IMR-90 (cell line): ENCODE results near the gene TCIRG1. TPM values are rescaled to one million over a fixed set of nuclear protein-coding genes. Genes with fewer than 3 reads are reported as not detected.

Source experiments
- ATAC-seq: fragments of 200-7000 bp; cut with Tn5 transposase; 2 replicates; pipeline ENCODE4 v1.9.1; 2020; ENCODE audit warnings: low read depth, mild to moderate bottlenecking, moderate library complexity
- BruUV-seq: library from RNA; stranded (reverse); fragments of 400-500 nt; replicated peaks from 2 replicates; lab custom pipeline; 2021; lab: Mats Ljungman, UMichigan
- CTCF ChIA-PET: fragments of 300-600 bp; formaldehyde crosslinking; extraction: SDS; loops from one replicate; lab custom pipeline; 2021; ENCODE audit warnings: antibody characterized with exemption; lab: Yijun Ruan, JAX
- POLR2A ChIA-PET: fragments of 300-600 bp; sonication (Branson Sonifier 250); formaldehyde crosslinking; loops from one replicate; lab custom pipeline; 2022; ENCODE audit warnings: antibody characterized with exemption; ENCODE audit not compliant: unreplicated experiment; lab: Charles Lee
- DNase-seq: peaks from one replicate; pipeline ENCODE4 v3.0.0; 2013
- H2AFZ ChIP-seq: replicated peaks from 2 replicates; pipeline ENCODE3; 2013; ENCODE audit warnings: low read length, mild to moderate bottlenecking; ENCODE audit not compliant: poor library complexity
- H2AK5ac ChIP-seq: 2 replicates; pipeline ENCODE4 v1.6.1; 2013; ENCODE audit warnings: low read depth, low read length, inconsistent platforms
- H2AK9ac ChIP-seq: replicated peaks from 2 replicates; pipeline ENCODE3; 2013; ENCODE audit warnings: mild to moderate bottlenecking, low read depth, low read length, moderate library complexity; ENCODE audit not compliant: poor library complexity
- H2BK120ac ChIP-seq: 2 replicates; pipeline ENCODE4 v1.6.1; 2013; ENCODE audit warnings: low read depth, low read length, inconsistent platforms
- H2BK15ac ChIP-seq: 3 replicates; pipeline ENCODE4 v1.6.1; 2013; ENCODE audit warnings: low read depth, low read length, inconsistent platforms
- H2BK20ac ChIP-seq: 2 replicates; pipeline ENCODE4 v1.6.1; 2013; ENCODE audit warnings: low read depth, mild to moderate bottlenecking, inconsistent platforms, low read length, moderate library complexity
- H2BK5ac ChIP-seq: 2 replicates; pipeline ENCODE4 v1.6.1; 2013; ENCODE audit warnings: mild to moderate bottlenecking, low read depth, low read length, inconsistent platforms; ENCODE audit not compliant: poor library complexity, severe bottlenecking
- H3K14ac ChIP-seq: replicated peaks from 2 replicates; pipeline ENCODE4 v1.6.1; 2013; ENCODE audit warnings: low read depth, low read length, inconsistent platforms
- H3K18ac ChIP-seq: 2 replicates; pipeline ENCODE4 v1.6.1; 2013; ENCODE audit warnings: low read depth, low read length, control low read depth
- H3K23ac ChIP-seq: 2 replicates; pipeline ENCODE4 v1.6.1; 2013; ENCODE audit warnings: low read depth, low read length, inconsistent platforms
- H3K27ac ChIP-seq: 2 replicates; pipeline ENCODE4 v1.5.1; 2013; ENCODE audit warnings: mild to moderate bottlenecking, control low read depth, low read length; ENCODE audit not compliant: insufficient read depth
- H3K27me3 ChIP-seq: 2 replicates; pipeline ENCODE4 v1.6.1; 2013; ENCODE audit warnings: low read length; ENCODE audit not compliant: control insufficient read depth, insufficient read depth
- H3K36me3 ChIP-seq: 2 replicates; pipeline ENCODE4 v1.6.1; 2013; ENCODE audit warnings: low read length, mixed read lengths; ENCODE audit not compliant: control insufficient read depth, insufficient read depth
- H3K4ac ChIP-seq: 2 replicates; pipeline ENCODE4 v1.6.1; 2013; ENCODE audit warnings: low read depth, low read length, inconsistent platforms
- H3K4me1 ChIP-seq: 2 replicates; pipeline ENCODE4 v1.6.1; 2013; ENCODE audit warnings: low read length, mixed read lengths; ENCODE audit not compliant: control insufficient read depth, insufficient read depth
- H3K4me2 ChIP-seq: 2 replicates; pipeline ENCODE4 v1.6.1; 2013; ENCODE audit warnings: low read depth, mild to moderate bottlenecking, control low read depth, low read length, moderate library complexity
- H3K4me3 ChIP-seq: 2 replicates; pipeline ENCODE4 v1.5.1; 2013; ENCODE audit warnings: low read depth, mild to moderate bottlenecking, control low read depth, low read length, moderate library complexity; ENCODE audit not compliant: insufficient read depth
- H3K56ac ChIP-seq: 2 replicates; pipeline ENCODE4 v1.6.1; 2013; ENCODE audit warnings: low read length, inconsistent platforms; ENCODE audit not compliant: insufficient read depth; ENCODE audit errors: extremely low read depth
- H3K79me1 ChIP-seq, 2 experiments: 2 replicates each; pipeline ENCODE4 v1.6.1; 2013; ENCODE audit warnings: low read length in 2 of 2, inconsistent platforms in 1 of 2, low read depth in 1 of 2
- H3K9ac ChIP-seq: 2 replicates; pipeline ENCODE4 v1.6.1; 2013; ENCODE audit warnings: low read depth, low read length, control low read depth
- H3K9me1 ChIP-seq: 2 replicates; pipeline ENCODE4 v1.6.1; 2013; ENCODE audit warnings: low read length, inconsistent platforms; ENCODE audit not compliant: insufficient read depth
- H3K9me3 ChIP-seq: 2 replicates; pipeline ENCODE4 v1.6.1; 2013; ENCODE audit warnings: low read length; ENCODE audit not compliant: control insufficient read depth, insufficient read depth
- H4K20me1 ChIP-seq: 2 replicates; pipeline ENCODE4 v1.6.1; 2013; ENCODE audit warnings: low read length, inconsistent platforms; ENCODE audit not compliant: insufficient read depth
- H4K5ac ChIP-seq: 2 replicates; pipeline ENCODE4 v1.6.1; 2013; ENCODE audit warnings: mild to moderate bottlenecking, low read depth, low read length, control low read depth
- H4K8ac ChIP-seq, 2 experiments: 2 replicates each; pipeline ENCODE4 v1.6.1; 2013; ENCODE audit warnings: low read depth in 2 of 2, low read length in 2 of 2, control low read depth in 1 of 2, inconsistent platforms in 1 of 2
- H4K91ac ChIP-seq: 2 replicates; pipeline ENCODE4 v1.6.1; 2013; ENCODE audit warnings: low read depth, low read length, inconsistent platforms; ENCODE audit not compliant: insufficient read depth
- CEBPB ChIP-seq: IDR thresholded peaks from 2 replicates; pipeline ENCODE4 v1.6.1; 2012; ENCODE audit warnings: low read depth, low read length, improper control_type of control experiment
- CHD1 ChIP-seq: IDR thresholded peaks from 2 replicates; pipeline ENCODE4 v1.6.1; 2012; ENCODE audit warnings: low read depth, low read length, improper control_type of control experiment
- ELK1 ChIP-seq: fragments of 150-350 bp; IDR thresholded peaks from 2 replicates; pipeline ENCODE4 v1.6.1; 2016; ENCODE audit warnings: low read depth, mild to moderate bottlenecking, low read length, moderate library complexity, borderline replicate concordance
- FOS ChIP-seq: fragments of 150-350 bp; IDR thresholded peaks from 2 replicates; pipeline ENCODE4 v1.6.1; 2016; ENCODE audit warnings: low read depth, low read length
- MAZ ChIP-seq: IDR thresholded peaks from 2 replicates; pipeline ENCODE4 v1.6.1; 2012; ENCODE audit warnings: low read depth, mild to moderate bottlenecking, low read length, improper control_type of control experiment, moderate library complexity, borderline replicate concordance
- MXI1 ChIP-seq: IDR thresholded peaks from 2 replicates; pipeline ENCODE4 v1.6.1; 2012; ENCODE audit warnings: low read depth, mild to moderate bottlenecking, low read length, moderate library complexity, borderline replicate concordance
- NFE2L2 ChIP-seq: fragments of 150-350 bp; IDR thresholded peaks from 2 replicates; pipeline ENCODE4 v1.6.1; 2016; ENCODE audit warnings: low read depth, mild to moderate bottlenecking, low read length
- RAD21 ChIP-seq: IDR thresholded peaks from 2 replicates; pipeline ENCODE4 v1.6.1; 2012; ENCODE audit warnings: low read length, improper control_type of control experiment
- SMC3 ChIP-seq: fragments of 150-350 bp; IDR thresholded peaks from 2 replicates; pipeline ENCODE4 v1.6.1; 2016; ENCODE audit warnings: low read depth, mild to moderate bottlenecking, antibody characterized with exemption, low read length, moderate library complexity
- WGBS, 2 experiments: methylation state at CpG; one replicate each; pipeline versions ENCODE4 v1.1.5 to v1.1.7; 2013; ENCODE audit warnings: missing lambda C conversion rate in 2 of 2; ENCODE audit not compliant: insufficient read length in 1 of 2; ENCODE audit errors: extremely low coverage in 2 of 2; 5-methylcytosine and 5-hydroxymethylcytosine counted together
- dilution Hi-C: fragments of 300-500 bp; cut with HindIII; formaldehyde crosslinking; loops from one replicate; pipeline ENCODE4 v1.14.3; 2018; ENCODE audit warnings: low sequenced_read_pairs; ENCODE audit not compliant: unreplicated experiment
- in situ Hi-C: fragments of 300-500 bp; cut with MboI; formaldehyde crosslinking; loops from 3 replicates; pipeline ENCODE4 v1.14.3; 2019; ENCODE audit warnings: low sequenced_read_pairs, inconsistent platforms, mixed read lengths
- intact Hi-C: fragments of 100-400 bp; cut with micrococcal nuclease; formaldehyde crosslinking; loops from 2 replicates; pipeline ENCODE4 v1.10.0; 2022
- polyA plus RNA-seq, 3 experiments: library from polyadenylated mRNA; depleted of rRNA; stranded (reverse); fragments of >200 nt; gene quantifications; 2 replicates each; pipeline ENCODE4 v1.2.3, GENCODE V29; 2012; ENCODE audit warnings: low replicate concordance in 1 of 3
- total RNA-seq: library from RNA; depleted of rRNA; stranded (reverse); fragments of >200 nt; gene quantifications from 2 replicates; pipeline ENCODE4 v1.2.3, GENCODE V29; 2012
- TF ChIP-seq, protein P1 (sequence below): fragments of 150-350 bp; IDR thresholded peaks from 2 replicates; pipeline ENCODE4 v1.6.1; 2017; ENCODE audit warnings: mild to moderate bottlenecking, antibody characterized with exemption, low read length, low read depth

The TCIRG1 gene
- total and polyA plus RNA-seq, 2 of the 4 experiments (the other 2 are of a cell fraction): 25.3 to 117 TPM

GRCh38 chr11:68093565-68093964 lies 54.7 kb downstream of the TCIRG1 start:
- no peak overlapping the region for H3K4me3 ChIP-seq
- no peaks in the 10 kb centered on the region for H3K9me3 ChIP-seq
- no peak overlapping the region for H2AFZ ChIP-seq
- no peak overlapping the region for H4K91ac ChIP-seq
- H3K36me3 ChIP-seq: 0 out of 2 replicates have a peak, but pooled peaks cover 1% of the 10 kb centered on the region
- peaks cover 9% of the 10 kb centered on the region; the same call in 1 of the 2 replicates for H4K20me1 ChIP-seq
- H4K5ac ChIP-seq: no peak overlapping the region
- dilution Hi-C loops: no loop called here
- ATAC-seq (no peak), DNase-seq (no peak)
- no peak overlapping the region for H3K4me2 ChIP-seq
- no TSS peak for BruUV-seq
- no CpG with 5 or more reads among the region's 4 CpGs for WGBS, 2 experiments
- ChIA-PET CTCF (no interaction called here), POLR2A (no interaction called here)
- peaks cover 4% of the 10 kb centered on the region for H3K9me1 ChIP-seq
- no peak overlapping the region for H4K8ac ChIP-seq
- in situ Hi-C loops: no loop called here
- H3K9ac ChIP-seq: no peak overlapping the region
- no peak overlapping the region for H2BK120ac ChIP-seq
- no peak overlapping the region for H2BK15ac ChIP-seq
- no peak for TF ChIP-seq RAD21
- no peak for TF ChIP-seq SMC3
- TF ChIP-seq NFE2L2: no peak
- no peak for TF ChIP-seq ELK1
- no peak for TF ChIP-seq MAZ
- TF ChIP-seq CEBPB: no peak
- no peak for TF ChIP-seq FOS
- no peak for TF ChIP-seq MXI1
- TF ChIP-seq, protein P1, sequence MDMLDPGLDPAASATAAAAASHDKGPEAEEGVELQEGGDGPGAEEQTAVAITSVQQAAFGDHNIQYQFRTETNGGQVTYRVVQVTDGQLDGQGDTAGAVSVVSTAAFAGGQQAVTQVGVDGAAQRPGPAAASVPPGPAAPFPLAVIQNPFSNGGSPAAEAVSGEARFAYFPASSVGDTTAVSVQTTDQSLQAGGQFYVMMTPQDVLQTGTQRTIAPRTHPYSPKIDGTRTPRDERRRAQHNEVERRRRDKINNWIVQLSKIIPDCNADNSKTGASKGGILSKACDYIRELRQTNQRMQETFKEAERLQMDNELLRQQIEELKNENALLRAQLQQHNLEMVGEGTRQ: no peak
- TF ChIP-seq CHD1: no peak
- no peak overlapping the region for H3K56ac ChIP-seq
- no peak overlapping the region for H3K18ac ChIP-seq
- no peaks in the 10 kb centered on the region for H3K27me3 ChIP-seq
- no peak overlapping the region for H3K14ac ChIP-seq
- H2BK20ac ChIP-seq: no peak overlapping the region
- no peak overlapping the region for H3K23ac ChIP-seq
- intact Hi-C loops: no loop called here
- H2AK9ac ChIP-seq: no peak overlapping the region
- no peak overlapping the region for H3K4ac ChIP-seq
- no peak overlapping the region for H2AK5ac ChIP-seq
- H2BK5ac ChIP-seq: no peak overlapping the region
- peaks cover 1% of the 10 kb centered on the region; the same call in 1 of the 2 replicates for H3K4me1 ChIP-seq
- H3K79me1 ChIP-seq: peaks cover 6 to 9% of the 10 kb centered on the region in 2 experiments; a peak in 3 of 4 replicates
- no peak overlapping the region for H3K27ac ChIP-seq
